HG02840 (cell line): ENCODE data around the gene SLC24A4.

ENCODE experiments used
- ATAC-seq: cut with Tn5 transposase; IDR thresholded peaks from one replicate; pipeline ENCODE4 v1.9.1; 2021; ENCODE audit warnings: mild to moderate bottlenecking, moderate library complexity, moderate number of reproducible peaks; ENCODE audit not compliant: unreplicated experiment, low FRiP score

The SLC24A4 gene

DNA sequence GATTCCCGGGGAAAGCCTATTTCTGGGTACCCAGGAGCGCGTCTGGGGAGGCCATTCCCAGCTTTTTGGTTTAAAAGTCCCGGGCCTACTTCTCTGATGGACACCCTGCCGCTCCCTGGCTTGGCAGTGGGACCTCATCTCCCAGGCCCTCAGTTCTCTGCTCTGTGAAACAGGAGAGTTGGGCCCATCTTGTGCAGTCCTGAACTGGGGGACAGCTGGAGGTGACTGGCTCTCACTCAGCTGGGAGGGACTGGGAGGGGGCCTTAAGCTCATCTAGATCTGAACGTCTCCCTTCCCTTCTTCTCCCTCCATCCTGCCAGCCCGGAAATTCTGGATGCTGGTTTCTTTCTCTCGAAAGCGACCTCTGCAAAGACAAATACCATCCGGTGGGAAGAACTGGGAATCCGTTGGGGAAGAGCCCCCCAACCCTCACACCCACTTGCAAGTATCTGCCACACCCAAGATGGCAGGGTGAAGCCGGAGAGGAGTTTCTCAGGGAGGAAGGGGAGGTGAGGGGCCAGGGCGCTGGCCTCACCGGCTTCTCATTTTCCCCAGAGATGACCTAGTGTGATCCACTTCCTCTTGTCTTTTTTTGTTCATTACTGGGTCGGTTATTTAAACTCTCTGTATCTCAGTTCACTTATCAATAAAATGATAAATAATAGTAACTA is 192.0 kb downstream of the SLC24A4 start:
- no peak for ATAC-seq

DNA sequence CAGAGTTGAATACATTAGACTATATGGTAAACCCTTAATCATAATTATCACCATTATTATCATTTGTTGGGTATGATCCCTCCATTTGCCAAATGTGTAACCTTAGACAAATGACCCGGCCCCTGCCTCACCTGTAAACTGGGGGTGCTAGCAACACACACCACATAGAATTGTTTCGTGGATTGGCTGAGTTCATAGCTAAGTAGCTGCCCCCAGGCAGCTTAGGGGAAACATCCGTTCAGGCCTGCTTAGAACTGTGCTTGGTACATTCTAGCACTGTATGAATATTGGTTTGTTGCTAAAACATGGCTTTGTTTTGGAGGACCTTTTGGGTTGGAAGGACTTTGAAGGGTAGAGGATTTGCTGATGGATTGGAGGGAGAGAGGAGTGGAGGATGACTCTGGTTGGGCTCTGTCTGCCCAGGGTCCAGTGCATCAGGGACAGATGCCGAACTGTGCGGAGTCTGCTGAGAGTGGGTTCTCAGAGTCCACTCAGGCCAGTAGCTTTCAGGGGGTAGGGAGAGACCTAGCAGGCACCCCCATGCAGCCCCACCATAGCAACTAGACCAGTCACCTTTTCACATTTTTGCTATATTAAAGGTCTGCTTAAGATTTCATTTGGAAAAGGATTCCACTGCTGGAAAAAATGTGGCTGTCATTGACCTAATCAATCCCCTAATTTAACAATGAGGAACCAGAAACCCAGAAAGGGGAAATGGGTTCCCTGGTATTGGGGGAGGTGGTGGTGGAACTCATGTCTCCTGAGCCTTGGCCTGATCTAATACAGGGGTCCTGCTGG is 192.8 kb downstream of the SLC24A4 start:
- no peak for ATAC-seq

DNA sequence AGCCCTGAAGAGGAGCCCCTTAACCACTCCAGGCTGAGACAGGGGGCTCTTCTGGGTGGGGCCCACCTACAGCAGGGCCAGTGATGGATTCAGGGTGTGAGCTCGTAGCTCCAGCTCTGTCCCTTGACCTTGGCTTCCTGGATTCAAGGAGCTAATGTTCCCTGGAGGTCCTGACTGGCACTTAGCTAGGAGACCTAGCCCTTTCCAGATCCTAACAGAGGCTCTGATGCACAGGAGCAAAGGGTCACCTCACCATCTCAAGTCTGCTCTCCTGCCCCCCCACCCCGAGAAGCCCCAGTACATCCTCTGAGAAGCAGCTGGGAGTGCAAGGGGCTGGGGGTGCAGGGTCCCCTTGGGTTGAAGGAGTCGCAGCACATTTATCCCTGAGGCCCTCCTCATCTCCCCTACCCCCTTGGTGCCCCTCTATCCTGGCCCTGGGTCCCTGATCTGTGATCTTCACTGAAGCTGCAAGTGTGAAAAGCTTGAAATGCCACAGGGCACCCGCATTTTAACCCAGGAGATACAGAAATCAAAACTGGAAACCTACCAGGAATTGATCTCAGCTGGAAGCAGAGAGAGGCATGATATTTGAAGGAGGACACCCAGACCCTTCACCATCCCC is 193.5 kb downstream of the SLC24A4 start:
- ATAC-seq: no peak

DNA sequence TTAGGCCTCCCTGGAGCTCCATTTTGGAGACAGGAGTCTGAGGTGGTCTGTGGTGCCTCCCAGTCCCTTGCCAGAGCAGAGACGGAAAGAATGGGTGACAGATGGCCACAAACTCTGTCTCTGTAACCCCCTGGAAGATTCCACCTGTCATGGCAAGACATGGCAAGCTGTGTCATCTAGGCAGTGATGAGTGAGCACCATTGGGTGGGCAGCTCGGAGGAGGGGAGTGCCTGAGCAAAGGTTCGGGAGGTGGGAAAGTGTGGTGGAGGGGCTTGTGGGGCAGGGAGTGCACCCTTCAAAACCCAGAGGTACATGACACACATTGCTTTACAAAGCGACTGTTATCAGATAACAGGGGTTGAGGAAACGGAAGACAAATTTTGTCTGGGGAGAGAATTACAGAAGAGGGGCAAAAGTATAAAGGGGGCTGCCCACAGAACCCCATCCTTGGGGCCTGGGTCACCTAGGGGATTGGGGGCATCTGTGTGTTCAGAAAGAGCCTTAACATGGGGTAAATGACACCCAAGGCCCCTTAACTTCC is 194.1 kb downstream of the SLC24A4 start:
- ATAC-seq: no peak

DNA sequence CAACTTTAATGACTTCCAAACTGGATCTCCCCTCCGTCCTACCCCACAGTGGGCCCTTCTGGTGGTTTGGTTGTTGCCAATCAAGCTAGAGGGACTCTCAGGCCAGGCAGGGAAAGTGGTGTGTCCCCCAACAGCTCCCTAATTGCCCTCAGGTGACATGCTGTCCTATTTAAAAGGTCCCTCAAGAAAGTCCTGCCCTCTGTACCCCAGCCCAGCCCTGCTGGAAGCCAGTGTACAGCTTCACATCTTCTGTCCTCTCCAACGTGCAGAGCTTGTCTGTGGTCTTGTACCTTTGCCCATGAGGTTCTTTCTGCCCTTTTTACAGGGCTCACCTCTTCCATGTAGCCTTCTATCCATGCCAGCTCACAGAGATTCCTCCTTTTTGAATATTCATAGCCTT is 194.8 kb downstream of the SLC24A4 start:
- ATAC-seq: no peak

DNA sequence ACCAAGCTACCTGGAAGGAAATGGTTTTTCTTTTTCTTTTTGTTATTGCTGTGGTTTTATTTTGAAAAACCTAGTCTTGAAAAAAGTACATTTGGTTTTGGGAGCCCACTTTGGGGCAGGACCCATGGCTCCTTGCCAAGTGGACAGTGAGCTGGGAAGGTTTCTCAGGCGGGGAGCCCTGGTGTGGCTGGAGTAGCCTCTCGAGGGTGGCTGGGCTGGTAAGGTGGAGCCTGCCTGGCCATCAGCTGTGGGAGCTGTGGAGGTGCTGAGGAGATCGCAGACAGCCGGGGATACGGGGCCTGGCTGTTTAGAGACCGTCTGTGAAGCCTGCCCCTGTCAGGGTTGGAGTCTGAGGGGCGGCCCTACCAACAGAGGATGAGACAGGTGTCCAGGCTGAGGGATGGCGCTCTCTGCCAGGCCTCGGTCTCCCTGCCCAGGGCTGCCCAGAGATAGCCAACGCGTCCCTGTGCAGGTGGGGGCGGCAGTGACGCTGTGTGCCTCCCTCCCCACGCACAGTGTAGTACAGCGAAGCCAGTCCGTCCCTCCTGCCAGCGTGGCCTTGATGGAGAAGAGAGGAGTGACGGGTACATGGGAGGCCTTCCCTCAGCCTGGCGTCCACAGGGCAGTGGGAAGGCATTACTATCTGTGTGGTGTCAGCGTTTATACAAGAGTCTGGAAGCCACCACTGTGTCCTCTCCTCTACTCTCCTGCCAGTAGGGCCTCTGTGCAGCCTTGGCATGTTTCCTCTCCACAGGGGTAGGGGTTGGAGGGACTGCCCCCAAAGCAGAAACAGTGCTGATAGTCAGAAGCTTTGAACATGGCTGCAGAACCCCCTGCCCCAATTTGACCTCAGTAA is 196.5 kb downstream of the SLC24A4 start:
- ATAC-seq: no peak

DNA sequence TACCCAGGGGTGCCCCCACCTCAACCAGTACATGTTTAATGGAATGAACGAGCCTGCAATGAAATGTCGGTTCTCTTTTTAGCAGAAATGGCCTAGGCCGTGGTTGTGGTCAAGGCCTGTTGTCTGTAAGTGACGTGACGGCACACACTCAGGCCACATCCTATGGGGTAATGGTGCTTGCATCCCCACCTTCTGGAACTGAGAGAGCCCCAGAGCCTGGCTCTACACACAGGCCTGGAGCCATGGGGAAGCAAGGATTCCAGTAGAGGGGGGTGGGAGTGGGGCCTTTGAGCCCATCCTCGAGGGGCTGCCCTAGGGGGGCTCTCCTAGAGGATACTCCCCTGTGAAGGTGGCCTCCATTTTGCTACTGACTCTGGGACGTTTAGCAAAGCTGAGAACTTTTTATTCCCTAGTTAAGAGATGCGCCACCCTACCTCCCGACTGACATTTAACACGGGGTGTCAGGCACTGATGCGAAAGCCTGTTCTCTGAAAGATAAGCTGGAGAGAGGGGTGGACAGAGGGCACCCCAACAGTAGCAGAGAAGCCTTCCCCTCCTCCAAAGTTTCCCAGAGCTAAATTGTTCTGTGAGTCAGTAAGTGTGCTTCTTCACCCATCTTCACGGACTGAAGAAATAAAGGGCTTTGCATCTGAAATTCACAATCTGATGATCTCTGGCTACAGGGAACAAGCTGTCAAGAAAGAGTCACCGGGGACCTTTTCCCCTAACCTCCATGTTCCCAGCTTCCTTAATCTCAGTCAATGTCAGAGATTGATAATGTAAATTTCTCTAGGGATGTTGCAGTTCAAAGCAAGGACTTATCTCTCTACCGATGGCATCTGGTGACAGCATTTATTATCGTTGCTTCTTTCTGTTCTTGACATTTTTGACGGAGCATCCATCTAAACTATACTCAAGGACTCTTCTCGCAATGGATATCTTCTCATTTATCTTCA is 197.4 kb downstream of the SLC24A4 start:
- ATAC-seq: no peak

DNA sequence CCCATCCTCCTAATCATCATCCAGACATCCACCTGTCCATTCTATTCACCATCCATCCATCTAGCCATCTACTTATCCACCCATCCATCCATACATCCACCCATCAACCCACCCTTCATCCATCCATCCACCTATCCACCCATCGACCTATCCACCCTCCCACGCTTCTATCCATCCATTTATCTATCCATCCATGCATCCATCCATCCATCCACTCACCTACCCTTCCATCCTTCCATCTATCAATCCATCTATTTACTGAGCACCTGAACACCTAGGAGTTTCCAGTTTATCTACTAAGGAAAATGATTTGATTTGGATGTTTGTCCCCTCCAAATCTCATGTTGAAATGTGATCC is 198.1 kb downstream of the SLC24A4 start:
- ATAC-seq: no peak

DNA sequence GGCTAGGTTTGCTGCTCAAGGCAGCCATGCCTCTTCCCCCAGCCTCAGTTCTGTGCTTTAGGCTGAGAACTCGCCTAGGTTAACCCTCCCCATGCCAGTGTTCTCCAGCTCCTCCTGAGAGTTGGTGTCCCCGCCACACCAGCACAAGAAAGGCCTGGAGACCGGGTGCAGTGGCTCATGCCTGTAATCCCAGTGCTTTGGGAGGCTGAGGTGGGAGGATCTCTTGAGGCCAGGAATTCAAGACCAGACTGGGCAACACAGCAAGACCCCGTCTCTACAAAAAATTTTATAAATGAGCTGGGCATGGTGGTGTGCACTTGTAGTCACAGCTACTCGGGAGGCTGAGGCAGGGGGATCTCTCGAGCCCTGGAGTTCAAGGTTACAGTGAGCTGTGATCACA is 200.8 kb downstream of the SLC24A4 start:
- ATAC-seq: no peak

DNA sequence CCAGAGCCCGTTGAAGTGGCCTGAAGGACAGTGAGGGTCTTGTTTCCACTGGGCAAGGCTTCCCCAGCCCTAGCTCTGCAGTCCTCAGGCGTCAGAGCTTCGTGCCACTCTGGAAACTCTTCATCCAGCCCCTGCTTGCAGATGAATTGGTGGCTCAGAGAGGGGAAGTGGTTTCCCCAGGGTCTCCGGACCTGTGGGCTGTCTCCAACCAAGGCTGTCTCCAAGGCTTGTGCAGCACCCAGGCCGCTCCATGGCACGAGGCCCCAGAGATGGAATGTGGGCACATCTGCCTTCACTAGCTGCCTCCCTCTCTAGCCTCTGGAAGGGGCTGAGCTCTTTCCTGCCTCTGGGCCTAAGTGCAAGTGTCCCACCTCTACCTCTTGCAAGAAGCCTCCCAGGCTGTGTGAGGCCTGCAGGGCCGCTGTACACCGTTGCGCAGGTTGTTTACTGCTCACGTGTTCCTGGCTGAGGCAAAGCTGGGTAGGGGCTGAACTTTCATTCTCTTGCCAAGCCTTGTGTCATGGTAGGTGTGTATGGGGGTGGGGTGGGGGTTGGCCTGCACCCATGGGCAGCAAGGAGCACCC is 201.7 kb downstream of the SLC24A4 start:
- ATAC-seq: no peak

DNA sequence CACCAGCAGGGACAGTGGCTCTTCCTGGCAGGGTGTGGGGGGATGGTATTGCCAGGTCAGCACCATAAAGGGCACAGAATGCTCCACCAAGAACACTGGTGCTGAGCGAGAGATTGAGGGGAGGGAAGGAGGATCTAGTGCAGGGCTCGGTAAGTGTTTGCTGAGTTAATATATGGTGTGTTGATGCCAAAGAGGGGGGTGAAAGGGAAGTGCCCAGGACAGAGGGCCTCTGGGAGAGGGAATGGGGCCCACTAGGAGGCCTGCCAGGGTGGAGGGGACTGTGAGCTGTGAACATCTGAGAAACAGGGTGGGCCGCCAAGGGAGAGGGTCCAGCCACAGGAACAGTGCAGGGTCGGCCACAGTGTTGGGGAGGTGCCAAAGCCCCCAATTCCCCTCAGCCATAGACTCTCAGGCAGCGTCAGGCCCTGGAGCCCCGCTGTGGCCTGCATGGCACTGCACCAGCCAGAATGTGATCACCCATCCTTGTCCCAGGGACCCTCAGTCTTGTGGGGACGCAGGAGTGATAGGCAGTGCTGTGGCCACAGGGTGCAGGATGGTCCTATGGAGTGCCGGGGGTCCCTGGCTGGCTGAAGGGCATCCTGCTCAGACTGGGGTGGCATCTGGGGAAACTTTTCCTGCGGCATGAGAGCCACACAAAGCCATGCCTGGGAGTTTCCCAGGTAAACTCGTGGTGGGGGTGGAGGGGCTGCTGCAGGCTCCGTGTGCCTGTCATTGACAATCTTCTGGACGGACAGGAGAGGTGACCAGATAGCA is 202.5 kb downstream of the SLC24A4 start:
- no peak for ATAC-seq

DNA sequence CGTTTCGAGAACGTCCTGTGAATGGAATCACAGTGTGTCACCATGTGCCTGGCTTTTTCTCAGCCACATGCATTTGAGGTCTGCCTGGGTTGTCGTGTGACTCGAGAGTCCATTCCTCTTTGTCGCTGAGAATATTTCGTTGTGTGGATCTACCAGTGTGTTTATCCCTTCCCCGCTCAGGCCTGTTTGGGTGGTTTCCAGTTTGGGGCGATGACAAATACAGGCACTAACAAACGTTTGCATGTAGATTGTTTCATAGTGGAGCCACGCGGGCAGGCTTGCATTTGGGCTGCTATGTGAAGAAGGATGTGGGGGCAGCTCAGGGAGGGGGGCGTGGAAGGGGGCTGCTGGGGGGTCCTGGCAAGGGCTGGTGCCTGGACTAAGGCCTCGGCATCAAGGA is 204.8 kb downstream of the SLC24A4 start:
- no peak for ATAC-seq

DNA sequence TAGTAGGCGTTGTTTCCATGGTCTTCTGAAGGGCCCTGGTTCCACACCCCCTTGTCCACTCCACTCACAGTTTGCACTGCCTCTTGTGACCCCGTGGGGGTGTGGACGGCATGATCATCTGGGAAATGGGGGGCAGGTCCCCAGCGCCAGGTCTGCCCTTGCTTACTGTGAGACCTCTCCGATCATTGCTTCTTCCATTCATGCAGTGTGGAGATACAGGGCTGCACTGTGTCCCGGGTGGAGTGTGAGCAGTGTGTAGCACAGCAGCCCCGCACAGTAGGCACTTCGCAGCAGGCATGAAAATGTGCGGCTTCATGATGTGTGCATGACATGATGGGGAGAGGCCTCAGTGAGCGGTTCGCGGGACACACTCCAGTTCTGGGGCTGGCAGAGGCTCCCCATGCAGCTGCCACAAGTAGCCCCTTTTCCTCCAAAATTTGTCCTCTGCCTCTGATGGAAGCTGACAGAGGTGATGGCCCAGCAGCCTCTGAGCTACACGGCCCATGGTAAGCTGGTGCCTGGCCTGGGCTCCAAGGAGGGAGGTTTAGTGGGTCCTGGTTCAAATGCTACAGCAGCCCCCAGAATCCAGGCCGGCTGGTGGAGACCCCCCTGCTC is 205.6 kb downstream of the SLC24A4 start:
- no peak for ATAC-seq

DNA sequence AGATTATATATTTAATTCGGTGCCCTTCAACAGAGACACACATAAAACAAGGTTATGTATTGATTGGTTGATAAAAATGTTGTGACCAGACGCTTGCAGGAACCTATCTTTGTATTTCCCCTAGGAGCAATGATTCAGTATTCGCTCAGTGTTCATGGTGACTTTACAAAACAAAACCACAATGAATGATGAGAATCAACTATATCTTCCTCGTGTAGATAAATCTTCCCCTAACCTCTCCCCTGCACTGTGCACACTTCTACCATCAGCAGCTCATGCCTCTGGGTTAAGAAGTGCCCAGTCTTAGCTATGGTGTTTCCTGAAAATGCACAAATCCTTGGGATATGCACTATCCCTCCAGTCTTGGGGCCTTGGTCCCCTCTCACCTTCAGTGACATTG is 206.9 kb downstream of the SLC24A4 start:
- no peak for ATAC-seq

DNA sequence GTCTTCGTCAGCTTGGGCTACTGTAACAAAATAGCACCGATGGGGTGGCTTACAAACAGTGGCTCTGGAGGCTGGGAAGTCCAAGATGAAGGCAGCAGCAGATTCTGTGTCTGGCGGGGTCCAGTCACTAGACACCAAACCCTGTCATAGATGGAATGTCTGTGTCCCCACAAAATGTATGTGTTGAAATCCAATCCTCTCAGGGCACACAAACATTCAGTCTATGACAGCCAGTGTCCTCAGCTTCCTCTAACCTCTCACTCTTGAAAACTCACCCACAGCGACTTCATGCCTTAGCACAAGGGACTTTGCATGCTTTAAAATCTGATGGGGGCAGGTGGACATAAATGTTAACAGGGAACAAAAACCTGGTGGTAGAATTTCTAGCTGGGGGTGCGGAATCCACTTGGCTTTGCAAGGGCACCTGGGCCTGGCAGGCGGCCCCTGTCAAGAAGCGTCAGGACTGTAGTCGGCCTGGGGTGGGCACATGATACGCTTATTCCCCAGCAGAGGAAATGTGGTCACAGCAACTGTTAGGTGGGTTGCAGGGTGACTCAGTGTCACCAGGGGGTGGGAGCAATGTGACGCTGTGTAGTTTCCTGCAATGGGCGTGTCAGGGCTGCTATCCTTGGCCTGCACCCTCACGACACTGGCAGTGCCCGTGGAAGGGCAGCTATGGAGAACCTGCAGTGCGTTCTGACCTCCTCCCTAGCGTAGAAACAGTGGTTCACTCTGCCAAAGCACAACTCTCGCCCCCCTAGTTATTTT is 208.3 kb downstream of the SLC24A4 start:
- no peak for ATAC-seq

DNA sequence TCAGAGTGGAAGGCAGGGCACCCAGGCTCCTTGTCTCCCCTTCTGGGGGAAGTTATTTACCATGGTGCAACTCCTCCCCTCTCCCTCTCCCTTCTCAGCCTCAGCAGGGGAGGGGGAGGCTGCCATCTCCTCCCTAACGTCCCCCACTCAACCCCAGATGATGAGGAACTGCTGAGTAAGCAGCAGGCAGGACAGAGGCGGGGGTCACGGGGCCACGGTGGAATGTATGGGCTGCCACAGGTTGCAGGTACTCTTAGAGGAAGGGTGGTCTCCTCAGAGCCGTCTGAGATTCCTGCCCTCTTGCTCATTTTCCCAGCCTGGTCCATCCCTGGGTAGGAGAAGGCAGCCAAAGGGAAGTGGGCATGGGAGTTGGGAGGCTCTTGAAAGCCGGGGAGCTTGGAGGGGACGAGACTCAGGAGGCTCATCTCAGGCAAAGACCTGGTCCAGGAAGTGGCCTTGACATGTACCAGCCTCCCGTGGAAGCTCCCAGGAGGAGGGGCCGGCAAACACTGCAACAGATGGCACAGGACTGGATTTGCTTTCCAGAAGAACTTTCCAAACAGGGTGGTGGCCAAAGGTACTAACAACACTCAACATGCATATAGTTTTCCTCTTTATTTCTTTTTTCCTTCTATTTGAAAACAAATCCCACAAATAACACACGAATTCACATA is 209.7 kb downstream of the SLC24A4 start:
- no peak for ATAC-seq
